NCI-H2196 (cell line): ENCODE data around the gene NLRP5.
A peak's percentile ranks its signal among the peaks of the same experiment; 100 is the strongest.
"Not testable (repeated sequence)": the region's sequence is repeated elsewhere in the genome, so short reads cannot be mapped to it uniquely, and the experiment has no call there.

Experiments used
- DNase-seq: peaks from one replicate; lab custom pipeline; 2025; ENCODE audit not compliant: unreplicated experiment; lab: John Stamatoyannopoulos, UW

NLRP5 gene

DNA sequence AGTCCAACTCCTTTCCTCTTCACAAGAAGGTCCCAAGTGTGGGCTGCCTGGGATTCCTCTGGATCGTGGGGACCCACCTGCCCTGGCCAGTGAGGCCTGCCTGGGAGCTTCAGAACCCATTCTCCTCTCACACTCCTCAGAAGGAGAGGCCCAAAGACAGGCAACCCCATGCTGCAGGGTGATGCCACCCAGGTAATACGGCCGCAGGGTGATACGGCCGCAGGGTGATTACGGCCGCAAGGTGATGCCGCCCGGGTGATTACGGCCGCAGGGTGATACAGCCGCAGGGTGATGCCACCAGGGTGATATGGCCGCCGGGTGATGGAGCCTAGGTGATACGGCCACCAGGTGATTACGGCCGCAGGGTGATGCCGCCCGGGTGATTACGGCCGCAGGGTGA is 111.7 kb downstream of the NLRP5 start:
- DNase-seq, result not testable (repeated sequence)

DNA sequence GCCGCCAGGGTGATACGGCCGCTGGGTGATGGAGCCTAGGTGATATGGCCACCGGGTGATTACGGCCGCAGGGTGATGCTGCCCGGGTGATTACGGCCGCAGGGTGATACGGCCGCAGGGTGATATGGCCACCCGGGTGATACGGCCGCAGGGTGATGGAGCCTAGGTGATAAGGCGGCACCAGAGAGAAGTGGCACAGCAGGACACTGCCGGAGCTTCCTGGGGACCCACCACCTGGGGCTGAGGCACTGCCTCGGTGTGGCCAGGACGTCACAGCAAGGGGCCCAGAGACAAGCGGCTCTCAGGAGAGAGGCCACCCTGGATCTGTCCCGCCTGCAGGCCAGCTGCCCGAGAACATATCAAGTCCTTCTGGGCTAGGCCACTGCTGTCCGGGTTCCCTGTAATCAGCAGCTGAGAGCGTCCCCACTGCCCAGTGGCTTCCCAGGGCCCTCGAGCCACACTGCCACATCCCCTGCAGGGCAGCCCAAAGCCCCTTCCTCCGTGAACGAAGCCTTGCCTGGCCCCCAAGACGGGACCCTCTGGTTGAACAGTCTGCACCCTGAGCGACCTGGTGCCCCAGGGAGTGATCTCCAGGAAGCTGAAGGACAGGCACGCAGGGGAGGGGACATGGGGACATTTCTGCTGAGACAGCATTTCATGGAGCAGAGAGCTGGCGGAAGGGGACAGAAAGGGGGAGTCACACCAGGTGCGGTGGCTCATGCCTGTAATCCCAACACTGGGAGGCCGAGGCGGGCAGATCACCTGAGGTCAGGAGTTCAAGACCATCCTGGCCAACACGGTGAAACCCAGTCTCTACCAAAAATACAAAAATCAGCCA is 112.4 kb downstream of the NLRP5 start:
- DNase-seq, result no peak

DNA sequence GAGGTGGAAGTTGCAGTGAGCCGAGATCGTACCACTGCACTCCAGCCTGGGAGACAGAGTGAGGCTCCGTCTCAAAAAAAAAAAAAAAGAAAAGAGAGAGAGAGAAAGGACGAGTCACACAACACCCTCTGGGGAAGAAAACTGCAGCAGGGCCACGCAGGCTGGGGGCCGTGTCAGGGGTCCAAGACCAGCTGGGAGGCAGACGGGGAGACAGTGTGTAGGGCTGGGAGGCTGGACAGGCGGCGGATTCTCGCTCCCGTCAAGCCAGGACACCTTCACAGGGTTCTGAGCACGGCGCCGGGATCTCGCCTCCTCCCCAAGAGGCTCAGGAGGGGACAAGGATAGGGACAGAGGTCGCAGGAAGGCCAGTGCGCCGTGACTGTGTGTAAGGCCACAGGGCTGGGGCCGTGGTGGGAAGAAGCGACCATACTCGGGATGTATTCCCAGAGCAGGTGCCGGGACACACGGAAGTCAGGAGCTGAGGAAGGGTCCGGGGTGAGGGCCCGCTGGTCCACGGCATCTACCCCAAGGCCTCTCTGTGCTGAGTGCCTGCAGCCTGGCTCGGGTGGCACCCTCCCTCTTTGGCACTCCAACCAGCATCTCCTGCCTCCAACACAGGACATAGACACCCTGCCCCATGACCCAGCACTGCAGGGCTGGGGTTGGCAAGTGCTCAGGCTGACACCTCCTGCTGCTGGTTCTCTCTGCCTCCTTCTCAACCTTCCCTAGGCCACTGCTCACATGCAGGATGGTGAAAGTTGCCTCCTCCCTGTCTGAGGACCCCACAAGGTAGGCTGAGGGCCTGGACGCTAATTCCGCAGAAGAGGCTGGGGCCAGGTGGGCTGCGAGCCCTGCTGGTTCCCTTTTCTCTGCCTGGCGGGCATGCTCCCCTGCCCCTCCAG is 113.3 kb downstream of the NLRP5 start:
- DNase-seq, result no peak

DNA sequence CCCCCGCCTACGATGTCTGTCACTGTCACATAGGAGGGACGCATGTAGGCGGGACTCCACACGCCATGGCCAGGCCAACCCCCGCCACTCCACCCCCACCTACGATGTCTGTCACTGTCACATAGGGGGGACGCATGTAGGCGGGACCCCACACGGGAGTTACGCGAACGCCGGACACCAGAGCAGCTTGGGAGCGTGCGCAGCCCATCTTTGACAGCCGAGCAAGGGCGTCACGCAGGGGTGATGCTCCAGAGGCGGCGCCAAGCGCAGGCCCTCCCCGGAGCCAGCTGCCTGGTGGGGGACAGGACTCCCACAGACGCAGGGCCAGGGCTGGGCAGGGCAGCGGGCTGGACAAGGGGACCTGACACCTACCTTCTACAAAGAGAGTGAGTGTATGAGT is 114.5 kb downstream of the NLRP5 start:
- no peak for DNase-seq

DNA sequence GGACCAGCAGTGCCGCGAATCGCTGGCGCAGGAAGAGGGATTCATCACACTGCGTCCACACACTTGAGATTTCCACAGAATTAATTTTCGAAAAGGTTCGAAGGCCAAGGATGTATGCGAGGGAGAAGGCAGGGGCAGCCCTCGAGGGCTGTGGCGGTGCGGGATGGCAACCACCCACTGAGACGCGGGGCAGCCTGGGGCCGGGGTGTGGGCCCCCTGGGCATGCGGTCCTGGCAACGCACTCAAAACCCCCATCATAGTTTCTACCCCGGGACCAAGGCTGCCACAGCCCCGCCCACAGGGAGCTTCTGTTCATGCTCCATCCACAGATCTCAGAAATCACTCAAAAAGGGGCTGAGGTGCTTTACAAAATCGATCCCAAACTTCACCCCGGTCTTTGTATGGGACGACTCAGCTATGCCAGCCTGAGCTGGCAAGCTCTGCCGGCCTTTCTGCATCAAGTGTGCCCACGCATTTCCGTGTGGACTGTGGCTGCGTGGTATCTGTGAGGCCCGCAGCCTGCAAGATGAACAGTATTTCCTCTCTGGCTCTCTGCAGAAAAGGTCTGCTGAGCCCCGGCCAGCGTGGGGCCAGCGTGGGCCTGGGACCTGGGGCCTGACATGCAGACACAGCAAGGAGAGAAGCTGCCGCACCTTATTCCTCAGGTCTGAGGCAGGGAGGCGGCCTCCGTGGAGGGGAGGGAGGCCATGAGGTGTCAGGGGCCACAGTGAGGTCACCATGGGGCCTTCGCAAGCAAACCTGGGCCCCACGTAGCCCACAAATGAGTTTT is 115.4 kb downstream of the NLRP5 start:
- no peak for DNase-seq

DNA sequence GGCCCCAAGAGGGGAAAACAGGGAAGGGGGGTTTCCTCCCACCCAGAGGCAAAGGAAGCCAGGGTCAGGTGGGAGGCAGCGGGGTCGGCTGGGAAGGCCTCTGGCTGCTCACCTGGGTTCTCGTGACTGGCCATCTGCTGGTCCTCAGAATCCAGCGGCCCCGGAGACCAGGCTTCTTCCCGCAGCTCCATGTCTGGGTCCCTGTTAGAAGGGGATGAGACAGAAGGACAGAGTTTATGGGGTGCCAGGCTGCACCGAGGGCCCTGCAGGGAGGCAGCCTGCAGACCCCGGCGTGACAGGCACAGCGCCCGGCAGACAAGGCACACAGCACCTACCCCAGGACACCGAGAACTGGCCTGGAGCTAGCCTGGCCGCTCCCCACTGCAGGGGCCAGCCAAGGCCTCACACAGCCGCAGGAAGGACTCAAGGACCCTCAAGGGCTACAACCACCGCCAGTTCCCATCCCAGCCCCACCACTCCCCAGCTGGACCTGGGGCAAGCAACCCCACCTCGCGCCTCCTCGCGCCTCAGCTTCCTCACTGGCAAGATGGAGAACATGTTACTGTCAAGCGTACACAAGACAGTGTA is 116.5 kb downstream of the NLRP5 start:
- no peak for DNase-seq

DNA sequence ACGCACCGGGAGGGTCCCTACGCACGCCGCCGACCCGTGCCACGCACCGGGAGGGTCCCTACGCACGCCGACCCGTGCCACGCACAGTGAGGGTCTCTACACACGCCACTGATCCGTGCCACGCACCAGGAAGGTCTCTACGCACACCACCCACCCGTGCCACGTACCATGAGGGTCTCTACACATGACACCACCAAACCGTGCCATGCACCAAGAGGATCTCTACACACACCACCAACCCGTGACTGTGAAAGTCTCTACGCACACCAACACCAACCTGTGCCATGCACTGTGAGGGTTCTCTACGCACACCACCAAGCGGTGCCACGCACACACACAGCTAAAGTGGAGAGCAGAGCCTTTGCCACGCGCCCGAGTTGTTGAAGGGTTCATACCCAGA is 117.8 kb downstream of the NLRP5 start:
- DNase-seq, result no peak

DNA sequence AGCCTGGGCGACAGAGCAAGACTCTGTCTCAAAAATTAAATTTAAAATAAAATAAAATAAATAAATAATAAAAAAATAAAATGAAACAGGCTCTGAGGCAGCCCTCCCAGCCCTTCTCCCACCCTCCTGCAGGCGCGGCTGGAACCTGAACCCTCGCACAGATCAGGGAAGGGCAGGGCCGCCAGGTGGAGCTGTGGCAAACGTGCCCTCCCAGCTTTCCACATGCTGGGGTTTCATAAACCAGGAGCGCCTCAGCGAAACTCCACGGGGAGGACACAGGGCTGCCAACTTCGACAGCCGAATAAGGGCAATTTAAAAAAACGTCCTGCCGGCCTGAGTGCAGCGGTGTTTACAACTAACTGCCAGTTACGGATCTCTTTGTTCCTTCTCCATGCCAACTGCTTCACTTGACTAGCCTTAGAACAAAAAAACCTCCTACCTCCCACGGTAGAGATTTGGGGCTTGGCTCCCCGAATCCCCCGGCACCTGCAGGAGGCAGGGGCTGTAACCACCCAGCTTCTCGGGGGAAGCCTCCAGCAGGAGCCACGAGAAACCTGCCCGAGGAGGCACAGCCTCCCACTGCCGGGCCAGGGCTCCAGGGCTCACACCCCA is 118.6 kb downstream of the NLRP5 start:
- peak; percentile 86 for DNase-seq

DNA sequence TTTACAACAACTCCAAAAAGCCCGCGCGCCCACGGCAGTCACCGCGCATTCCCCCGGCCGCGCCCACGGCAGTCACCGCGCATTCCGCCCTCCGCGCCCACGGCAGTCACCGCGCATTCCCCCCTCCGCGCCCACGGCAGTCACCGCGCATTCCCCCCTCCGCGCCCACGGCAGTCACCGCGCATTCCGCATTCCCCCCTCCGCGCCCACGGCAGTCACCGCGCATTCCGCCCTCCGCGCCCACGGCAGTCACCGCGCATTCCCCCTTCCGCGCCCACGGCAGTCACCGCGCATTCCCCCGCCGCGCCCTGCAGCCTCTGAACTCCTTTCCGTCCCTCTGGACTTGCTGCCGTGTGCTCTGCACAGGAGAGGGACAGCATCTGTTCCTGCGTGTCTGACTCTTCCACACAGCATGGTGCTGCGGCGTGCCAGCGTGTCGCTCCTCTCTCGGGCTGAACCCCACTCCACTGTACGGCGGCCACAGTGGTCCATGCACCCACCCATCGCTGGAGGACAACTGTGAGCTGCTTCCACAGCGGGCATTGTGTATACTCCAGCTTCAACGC is 119.3 kb downstream of the NLRP5 start:
- DNase-seq, result not testable (repeated sequence)

DNA sequence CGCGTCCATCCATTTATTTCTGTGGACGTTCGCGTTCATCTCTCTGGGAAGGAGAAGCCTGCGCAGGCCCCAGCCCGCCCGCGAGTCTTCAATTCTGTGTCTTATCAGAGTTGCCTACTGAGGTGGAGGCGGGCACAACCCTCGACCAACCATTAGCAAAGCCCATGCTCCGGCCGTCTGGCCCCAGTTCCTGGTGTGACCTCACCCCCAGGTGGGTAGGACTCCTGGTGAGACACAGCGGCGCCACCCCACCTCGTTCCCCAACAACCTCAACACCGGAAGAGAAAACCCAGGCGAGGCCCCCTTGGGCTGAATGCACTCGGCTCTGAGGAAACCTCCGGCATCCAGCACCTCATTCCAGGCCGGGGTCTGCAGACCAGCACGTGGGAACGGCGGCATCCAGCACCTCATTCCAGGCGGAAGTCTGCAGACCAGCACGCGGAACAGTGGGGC is 119.8 kb downstream of the NLRP5 start:
- DNase-seq, result no peak

DNA sequence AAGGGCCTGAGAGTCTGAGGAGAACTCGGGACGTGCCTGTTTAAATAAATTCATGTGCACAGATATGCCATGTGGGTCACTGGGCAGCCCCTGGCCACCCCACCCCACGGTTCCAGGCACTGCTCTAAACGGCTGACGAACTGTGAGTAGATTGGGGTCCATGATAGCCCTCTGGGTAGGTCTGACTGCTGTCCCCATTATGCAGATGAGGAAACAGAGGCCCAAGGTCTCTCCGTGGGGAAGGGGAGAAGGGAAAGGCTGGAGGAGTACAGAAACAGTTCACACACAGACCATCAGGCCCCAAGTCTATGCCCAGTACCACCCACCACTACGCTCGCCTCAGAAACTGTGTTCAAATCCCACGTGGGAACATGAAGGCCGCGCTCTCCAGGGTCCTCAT is 120.4 kb downstream of the NLRP5 start:
- no peak for DNase-seq

DNA sequence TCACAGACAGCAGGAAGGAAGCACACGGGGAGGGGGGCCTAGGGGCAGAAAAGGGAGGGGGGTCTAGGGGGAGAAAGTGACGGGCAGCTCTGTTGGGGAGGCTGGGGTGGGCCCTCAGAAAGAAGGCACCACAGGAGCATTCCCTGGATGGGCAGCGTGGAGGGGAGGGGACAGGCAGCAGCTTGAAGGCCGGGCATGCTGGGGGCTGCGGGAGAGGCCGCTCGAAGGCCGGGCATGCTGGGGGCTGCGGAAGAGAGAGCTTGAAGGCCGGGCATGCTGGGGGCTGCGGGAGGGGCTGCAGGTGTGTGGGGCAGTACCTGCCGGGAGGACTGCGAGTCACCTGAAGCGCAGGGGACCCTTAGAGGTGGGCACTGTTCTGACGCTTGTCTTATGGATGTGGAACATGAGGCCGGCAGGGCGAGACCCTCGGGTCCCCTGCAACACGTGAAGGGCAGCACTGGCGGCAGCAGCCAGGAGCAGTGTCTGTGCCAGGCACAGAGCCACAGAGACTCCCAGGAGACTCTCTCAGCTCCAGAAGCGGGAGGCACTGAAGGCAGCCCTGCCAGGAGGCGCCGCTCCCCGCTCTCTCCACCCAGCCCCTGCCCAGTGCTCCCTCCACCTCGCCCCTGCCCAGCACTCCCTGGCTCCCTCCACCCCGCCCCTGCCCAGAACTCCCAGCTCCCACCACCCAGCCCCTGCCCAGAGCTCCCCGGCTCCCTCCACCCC is 121.2 kb downstream of the NLRP5 start:
- no peak for DNase-seq

DNA sequence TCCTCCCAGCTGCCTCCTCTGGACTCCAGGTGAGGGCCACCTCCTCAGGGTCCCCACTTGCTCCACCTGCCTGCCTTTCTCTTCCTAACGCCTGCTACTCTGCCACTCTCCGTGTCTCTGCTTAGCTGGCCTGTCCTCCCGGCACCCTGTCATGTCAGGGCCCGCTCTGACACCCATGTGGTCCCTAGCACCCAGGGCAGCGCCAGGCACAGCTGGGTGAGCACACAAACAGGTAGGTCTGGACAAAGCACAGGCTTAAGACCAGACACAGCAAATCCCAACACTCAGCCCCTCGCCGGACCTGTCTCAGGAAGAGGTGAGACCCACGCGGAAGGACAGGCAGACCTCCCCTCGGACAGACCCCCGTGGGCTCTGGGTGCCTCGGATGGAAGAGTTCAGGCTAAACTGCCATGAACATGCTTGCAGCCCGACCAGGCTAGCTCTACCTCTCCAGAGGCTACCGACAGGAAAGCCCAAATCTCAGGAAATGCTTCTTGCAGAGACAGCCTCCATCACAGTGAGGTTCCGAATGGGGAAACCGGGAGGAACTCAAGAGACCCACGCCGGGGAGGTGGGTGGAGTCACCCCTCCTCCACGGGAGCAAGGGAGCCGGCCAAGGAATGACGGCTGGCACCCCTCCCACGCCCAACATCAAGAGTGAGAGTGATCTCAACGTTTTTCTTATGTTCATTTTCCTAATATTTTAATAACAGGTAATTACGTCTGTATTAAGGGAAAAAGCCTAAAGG is 122.0 kb downstream of the NLRP5 start:
- DNase-seq, result no peak

DNA sequence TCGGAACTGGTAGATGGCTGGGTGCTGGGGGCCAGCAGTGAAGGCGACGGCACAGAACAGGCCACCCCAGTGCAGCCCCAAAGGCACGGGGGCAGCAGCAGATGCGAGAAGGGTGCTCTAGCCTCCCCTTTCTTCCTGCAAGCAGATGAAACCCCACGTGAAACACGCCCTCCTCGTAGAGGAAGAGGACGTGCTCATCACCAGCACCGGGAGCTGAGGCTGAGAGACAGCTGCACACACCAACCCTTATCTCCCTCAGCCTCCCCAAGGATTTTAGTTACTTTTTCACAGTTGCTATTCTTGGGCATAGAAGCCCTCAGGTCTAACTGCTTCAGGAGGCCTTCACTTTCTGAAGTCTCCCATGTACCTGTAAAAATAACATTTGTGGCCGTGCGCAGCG is 122.7 kb downstream of the NLRP5 start:
- no peak for DNase-seq

DNA sequence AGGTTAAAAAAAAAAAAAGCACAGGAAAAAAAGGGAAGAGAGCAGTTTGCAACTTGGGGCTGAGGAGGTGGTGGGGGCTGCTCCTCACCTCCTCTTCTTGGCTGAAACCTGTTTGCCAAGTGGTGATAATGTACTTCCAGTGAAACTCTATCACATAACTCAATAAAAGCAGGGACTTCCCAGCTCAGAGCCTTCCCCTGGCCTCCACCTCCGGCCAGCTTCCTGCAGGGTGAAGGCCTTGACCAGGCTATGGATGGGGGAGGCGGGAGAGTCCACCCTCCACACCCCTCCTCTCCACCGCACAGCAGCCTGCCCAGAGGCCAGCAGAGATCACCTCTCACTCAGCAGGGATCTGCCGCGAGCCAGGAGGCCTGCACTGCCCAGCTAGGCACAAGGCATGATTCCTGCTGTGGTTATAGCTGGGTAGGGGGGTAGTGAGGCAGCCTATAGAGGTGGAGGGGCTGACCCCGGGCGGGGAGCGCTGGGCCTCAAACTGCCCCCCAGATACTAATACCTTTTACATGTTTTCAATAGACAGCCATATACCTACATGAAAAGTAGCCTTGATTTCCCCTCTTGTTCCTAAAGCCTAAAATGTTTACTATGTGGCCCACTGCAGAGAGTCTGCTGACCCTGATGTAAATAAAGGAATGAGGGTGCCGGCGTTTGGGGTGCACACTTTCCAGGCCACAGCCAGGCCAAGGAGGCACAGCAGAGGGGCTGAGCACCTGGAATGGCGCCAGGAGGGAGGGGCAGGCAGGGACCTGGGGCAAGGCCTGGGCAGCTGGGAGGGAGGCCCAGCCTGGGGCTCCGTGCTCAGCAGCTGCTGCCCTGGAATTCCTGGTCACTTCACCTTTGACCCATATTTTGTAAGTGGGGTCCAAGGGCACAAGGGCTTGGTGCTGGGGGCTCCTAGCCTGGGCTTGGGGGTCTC is 124.2 kb downstream of the NLRP5 start:
- DNase-seq, result peak; percentile 80
